ENCODE measurements around the gene RGPD6. TPM values are rescaled to one million over a fixed set of nuclear protein-coding genes. Genes with fewer than 3 reads are reported as not detected.
A peak's percentile ranks its signal among the peaks of the same experiment; 100 is the strongest.
"Not testable (repeated sequence)": the region's sequence is repeated elsewhere in the genome, so short reads cannot be mapped to it uniquely, and the experiment has no call there.

Gene RGPD6
- total RNA-seq: 10 to 100 TPM; 56.6 to 89.1 (median 78.7) TPM

GRCh38 chr2:110576763-110577416 is at the start of gene RGPD6:
Gene RGPD6, minus strand, starts transcription at chr2:110577222. Its CDS starts 198 bp downstream, at chr2:110577024.
- H3K4me3 ChIP-seq, H3K9me3 ChIP-seq, H3K4me1 ChIP-seq, DNase-seq, H3K36me3 ChIP-seq, H3K27ac ChIP-seq, H3K27me3 ChIP-seq: not testable (repeated sequence)

GRCh38 chr2:110619326-110619939 is 42.4 kb upstream of the RGPD6 start:
- H3K27me3 ChIP-seq, H3K4me1 ChIP-seq, DNase-seq: not testable (repeated sequence)

GRCh38 chr2:110613927-110614326 is 36.9 kb upstream of the RGPD6 start:
- H3K9me3 ChIP-seq, H3K4me3 ChIP-seq, H3K27me3 ChIP-seq, H3K36me3 ChIP-seq, DNase-seq, H3K27ac ChIP-seq, H3K4me1 ChIP-seq: not testable (repeated sequence)

More at GRCh38 chr2:110619326-110619939, 42.4 kb upstream of the RGPD6 start:
- not testable (repeated sequence) for H3K36me3 ChIP-seq, H3K27ac ChIP-seq, H3K9me3 ChIP-seq, H3K4me3 ChIP-seq

GRCh38 chr2:110610613-110611250 is 33.7 kb upstream of the RGPD6 start:
- H3K4me3 ChIP-seq: peak overlapping the region in 2 of 4 donors; percentile 27 to 39
- H3K27me3 ChIP-seq, DNase-seq, H3K36me3 ChIP-seq, H3K27ac ChIP-seq, H3K9me3 ChIP-seq, H3K4me1 ChIP-seq: not testable (repeated sequence)

GRCh38 chr2:110609843-110610612 is 33.0 kb upstream of the RGPD6 start:
- not testable (repeated sequence) for H3K27me3 ChIP-seq, H3K4me1 ChIP-seq, H3K27ac ChIP-seq, DNase-seq, H3K9me3 ChIP-seq, H3K36me3 ChIP-seq
- H3K4me3 ChIP-seq: peak overlapping the region in 1 of 4 donors; percentile 39

GRCh38 chr2:110608788-110609502 is 31.9 kb upstream of the RGPD6 start:
- H3K27me3 ChIP-seq, DNase-seq, H3K36me3 ChIP-seq, H3K4me3 ChIP-seq, H3K4me1 ChIP-seq, H3K27ac ChIP-seq, H3K9me3 ChIP-seq: not testable (repeated sequence)

- not testable (repeated sequence) for H3K27ac ChIP-seq, H3K27me3 ChIP-seq, H3K36me3 ChIP-seq, H3K9me3 ChIP-seq, H3K4me3 ChIP-seq, H3K4me1 ChIP-seq
- DNase-seq: peak in 1 of 3 donors; percentile 37
Measured at GRCh38 chr2:110605057-110605456, 28.0 kb upstream of the RGPD6 start.

GRCh38 chr2:110603917-110604591 is 27.0 kb upstream of the RGPD6 start:
- not testable (repeated sequence) for H3K27me3 ChIP-seq, H3K36me3 ChIP-seq, DNase-seq, H3K4me1 ChIP-seq, H3K9me3 ChIP-seq, H3K4me3 ChIP-seq, H3K27ac ChIP-seq

- not testable (repeated sequence) for H3K27me3 ChIP-seq, H3K4me3 ChIP-seq, H3K36me3 ChIP-seq, H3K9me3 ChIP-seq, H3K4me1 ChIP-seq, H3K27ac ChIP-seq, DNase-seq
Measured at GRCh38 chr2:110602139-110602538, 25.1 kb upstream of the RGPD6 start.

- not testable (repeated sequence) for H3K36me3 ChIP-seq, H3K27me3 ChIP-seq, H3K4me3 ChIP-seq, DNase-seq, H3K27ac ChIP-seq, H3K4me1 ChIP-seq, H3K9me3 ChIP-seq
Measured at GRCh38 chr2:110591973-110592372, 15.0 kb upstream of the RGPD6 start.

- H3K4me1 ChIP-seq, H3K4me3 ChIP-seq, H3K36me3 ChIP-seq, H3K27ac ChIP-seq, DNase-seq, H3K9me3 ChIP-seq, H3K27me3 ChIP-seq: not testable (repeated sequence)
Measured at GRCh38 chr2:110589677-110590330, 12.8 kb upstream of the RGPD6 start.

GRCh38 chr2:110588520-110588919 is 11.5 kb upstream of the RGPD6 start:
- not testable (repeated sequence) for H3K27me3 ChIP-seq, H3K4me3 ChIP-seq, H3K4me1 ChIP-seq, DNase-seq, H3K9me3 ChIP-seq, H3K36me3 ChIP-seq, H3K27ac ChIP-seq

GRCh38 chr2:110579216-110579965 is 2.4 kb upstream of the RGPD6 start:
- not testable (repeated sequence) for H3K27me3 ChIP-seq, H3K36me3 ChIP-seq, H3K9me3 ChIP-seq, DNase-seq, H3K4me3 ChIP-seq, H3K4me1 ChIP-seq, H3K27ac ChIP-seq

All from Peyer's patch (tissue), 4 donors.